ENCODE results near the gene ZNF33A.
"Not testable (repeated sequence)": the region's sequence is repeated elsewhere in the genome, so short reads cannot be mapped to it uniquely, and the experiment has no call there.

ZNF33A gene

DNA sequence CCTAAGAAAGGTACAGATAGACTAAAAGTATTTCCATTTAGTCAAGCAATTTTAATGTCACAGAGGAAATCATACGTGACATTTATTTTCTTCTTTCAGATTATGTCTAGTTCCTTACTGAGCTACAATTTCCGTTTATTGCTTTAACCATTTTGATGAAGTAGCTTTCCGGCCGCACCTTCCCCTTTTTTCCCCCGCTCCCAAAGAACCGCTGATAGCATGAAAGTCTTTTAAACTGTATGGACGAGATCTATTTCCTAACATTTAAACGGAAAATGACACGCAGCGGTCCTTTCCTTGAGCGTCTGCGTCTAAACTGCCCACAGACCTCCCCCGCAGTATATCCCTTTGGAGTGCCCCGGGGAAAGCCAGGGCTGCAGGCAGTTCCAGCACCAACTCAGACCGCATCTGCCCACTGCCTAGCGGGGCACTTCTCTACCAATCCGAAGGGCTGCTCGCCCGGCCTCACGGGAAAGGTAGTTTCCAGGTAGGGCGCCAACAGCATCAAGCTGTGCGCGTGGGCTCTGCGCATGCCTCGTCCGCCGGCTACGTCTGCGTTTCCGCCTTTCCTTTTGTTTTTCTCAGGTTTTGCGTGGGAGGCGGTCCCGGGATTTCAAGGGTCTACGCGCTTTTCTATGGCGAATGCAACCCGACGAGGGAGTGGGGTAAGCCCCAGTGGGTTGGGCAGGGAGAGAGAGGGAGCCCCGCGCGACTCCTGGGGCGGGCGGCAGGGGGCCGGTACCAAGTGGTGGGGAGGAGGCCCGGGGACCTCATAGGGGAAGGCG, at the start of gene ZNF33A:
ZNF33A (plus strand) TSS at position 557 of the 785 bp plus-strand sequence. CDS start 1,667 bp downstream, outside the sequence.
- peak; percentile 74 for DNase-seq

DNA sequence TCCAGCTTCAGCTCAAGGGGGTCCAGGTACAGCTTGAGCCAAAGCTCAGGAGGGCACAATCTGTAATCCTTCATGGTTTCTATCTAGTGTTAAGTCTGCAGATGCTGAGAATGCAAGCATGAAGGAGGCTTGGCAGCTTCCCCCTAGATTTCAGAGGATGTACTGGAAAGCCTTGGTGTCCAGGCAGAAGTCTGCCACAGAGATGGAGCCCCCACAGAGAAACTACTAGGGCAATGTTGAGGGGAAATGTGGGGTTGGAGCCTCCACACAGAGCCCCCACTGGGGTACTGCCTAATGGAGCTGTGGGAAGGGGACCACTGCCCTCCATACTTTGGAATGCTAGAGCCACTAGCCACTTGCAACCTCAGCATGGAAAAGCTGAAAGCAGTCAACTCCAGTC, 45.5 kb upstream of the ZNF33A start:
- no peak for DNase-seq

DNA sequence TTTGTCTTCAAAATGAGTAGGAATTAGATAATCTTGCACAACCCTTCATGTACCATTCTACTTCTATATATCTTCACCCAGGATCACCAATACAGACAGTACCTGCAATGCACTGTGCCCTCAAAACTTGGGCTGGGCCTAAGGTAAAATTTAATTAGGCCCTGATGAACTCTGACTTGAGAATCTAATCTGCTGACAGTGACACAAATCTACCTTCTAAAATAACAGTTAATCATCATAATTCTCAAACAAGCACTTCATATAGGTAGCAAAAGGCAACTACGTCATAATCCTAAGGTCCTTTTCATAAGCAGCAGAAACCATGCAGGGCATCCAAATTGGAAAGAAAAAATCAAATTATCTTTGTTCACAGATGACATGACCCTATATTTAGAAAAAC, 38.1 kb upstream of the ZNF33A start:
- no peak for DNase-seq

DNA sequence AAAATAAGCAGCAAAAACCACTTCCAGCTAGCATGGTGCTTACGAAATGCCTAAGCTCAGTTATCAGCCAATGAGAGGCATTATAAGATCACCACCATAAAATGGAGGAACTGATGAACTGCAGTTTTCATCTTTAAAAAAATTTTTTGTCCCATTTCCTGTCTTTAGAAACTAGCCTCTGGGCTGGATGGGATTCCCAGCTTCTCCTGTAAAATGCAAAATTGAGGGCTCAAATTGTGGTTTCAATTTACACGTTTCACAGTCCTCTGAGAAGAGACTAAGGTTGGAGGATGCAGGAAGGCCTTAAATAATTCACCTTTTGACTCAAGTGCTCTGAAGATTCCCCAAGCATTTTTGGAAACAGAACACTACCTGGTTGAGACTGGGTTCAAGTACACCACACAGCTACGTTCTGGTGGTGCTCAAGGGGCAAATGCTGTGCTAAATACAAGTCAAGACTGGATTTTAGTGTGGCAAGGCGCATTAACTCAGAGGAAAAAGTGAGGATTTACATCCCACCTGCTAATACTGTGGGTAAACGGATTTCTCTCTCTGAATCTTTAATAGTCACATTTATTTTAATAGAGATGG, 35.0 kb upstream of the ZNF33A start:
- DNase-seq: no peak

DNA sequence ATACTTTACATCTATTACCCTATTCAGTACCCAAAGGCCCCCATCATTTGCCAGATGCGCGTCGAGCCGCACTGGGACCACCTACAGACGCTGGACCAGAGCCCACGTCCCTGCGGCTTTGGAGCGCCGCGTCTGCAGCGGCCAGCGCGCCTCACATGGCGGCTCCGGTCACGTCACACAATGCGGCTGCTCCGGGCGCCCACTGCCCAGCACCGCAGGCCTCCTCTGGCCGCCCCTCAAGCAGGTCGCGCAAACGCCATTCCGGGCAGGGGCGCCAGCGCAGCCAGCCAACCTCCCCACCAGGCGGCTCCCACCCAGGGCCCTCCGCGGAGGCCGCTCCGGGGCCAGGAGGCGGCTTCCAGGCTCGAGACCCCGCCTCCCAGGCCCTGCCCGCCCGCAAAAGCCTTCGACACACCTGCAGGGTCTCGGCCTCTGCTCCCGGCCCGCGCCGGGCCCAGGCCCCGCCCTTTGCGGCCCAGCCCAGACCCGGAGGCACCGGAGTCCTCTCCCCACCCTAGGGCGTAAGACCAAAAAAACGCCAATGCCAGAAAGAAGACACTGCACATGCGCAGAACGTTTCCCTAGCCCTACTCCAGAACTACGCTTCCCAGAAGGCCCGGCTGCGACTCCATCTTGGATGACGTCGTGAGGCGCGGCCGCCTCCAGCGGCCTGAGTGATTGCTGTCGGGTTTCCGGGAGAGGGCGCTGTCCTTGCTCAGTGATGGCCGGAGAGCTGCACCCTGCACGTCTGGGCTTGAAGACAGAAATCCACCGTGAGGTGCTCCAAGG, 34.2 kb upstream of the ZNF33A start, which contains the start of gene ZNF25:
ZNF25 (minus strand) TSS at position 557 of the 789 bp plus-strand sequence. CDS start 4,925 bp downstream, outside the sequence.
- DNase-seq: peak; percentile 94

DNA sequence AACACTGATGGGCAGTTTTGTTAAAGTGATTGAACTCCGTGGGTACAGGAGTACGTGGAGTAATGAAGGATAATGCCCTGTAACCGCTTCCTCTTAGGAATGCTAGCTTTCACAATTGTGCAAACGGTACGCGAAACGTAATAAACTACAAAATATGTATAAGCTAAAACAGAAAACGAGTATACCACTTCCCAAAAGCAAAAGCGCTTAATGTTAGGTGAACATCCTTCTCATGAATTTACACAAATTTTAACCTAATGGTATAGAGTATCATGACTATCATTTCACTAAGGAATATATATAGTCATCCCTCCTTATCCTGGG, 33.6 kb upstream of the ZNF33A start:
- DNase-seq: no peak

DNA sequence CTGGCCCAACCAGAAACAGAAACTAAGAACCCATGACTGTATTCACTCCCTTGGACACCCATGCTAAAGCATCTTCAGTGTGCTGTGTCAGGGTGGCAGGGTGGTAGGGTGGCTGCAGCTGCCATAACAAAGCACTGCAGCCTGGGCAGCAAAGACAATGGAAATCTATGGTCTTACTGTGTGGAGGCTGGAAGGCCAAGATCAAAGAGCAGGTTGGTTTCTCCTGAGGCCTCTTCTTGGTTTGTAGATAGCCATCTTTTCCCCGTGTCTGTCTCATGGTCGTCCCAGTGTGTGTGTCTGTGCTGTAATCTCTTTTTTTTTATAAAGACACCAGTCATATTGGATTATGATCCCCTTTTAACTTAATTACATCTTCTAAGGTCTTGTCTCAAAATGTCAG, 18.8 kb upstream of the ZNF33A start:
- DNase-seq: no peak

DNA sequence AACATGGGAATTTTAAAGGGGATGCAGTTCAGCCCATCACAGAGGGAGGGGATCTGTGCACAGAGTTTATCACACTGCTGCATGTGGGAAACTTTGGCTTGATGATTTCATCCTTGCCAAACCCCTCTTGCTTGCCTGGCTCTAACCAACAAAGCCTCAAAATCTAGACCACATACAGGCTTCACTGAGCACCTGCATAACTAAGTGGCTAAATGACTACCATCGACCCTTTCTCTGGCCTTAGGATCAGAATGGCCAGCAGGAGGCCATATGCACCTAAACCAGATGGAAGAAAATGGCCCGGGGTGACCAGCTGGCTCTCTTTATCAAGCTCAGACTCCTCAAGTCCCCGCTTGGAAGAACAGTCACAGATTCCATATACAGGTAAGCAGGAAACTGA, 18.4 kb upstream of the ZNF33A start:
- DNase-seq: no peak

DNA sequence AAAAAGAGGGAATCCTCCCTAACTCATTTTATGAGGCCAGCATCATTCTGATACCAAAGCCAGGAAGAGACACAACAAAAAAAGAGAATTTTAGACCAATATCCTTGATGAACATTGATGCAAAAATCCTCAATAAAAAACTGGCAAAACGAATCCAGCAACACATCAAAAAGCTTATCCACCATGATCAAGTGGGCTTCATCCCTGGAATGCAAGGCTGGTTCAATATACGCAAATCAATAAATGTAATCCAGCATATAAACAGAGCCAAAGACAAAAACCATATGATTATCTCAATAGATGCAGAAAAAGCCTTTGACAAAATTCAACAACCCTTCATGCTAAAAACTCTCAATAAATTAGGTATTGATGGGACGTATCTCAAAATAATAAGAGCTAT, 11.6 kb upstream of the ZNF33A start:
- not testable (repeated sequence) for DNase-seq

DNA sequence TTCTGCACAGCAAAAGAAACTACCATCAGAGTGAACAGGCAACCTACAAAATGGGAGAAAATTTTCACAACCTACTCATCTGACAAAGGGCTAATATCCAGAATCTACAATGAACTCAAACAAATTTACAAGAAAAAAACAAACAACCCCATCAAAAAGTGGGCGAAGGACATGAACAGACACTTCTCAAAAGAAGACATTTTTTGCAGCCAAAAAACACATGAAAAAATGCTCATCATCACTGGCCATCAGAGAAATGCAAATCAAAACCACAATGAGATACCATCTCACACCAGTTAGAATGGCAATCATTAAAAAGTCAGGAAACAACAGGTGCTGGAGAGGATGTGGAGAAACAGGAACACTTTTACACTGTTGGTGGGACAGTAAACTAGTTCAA, 10.0 kb upstream of the ZNF33A start:
- not testable (repeated sequence) for DNase-seq

DNA sequence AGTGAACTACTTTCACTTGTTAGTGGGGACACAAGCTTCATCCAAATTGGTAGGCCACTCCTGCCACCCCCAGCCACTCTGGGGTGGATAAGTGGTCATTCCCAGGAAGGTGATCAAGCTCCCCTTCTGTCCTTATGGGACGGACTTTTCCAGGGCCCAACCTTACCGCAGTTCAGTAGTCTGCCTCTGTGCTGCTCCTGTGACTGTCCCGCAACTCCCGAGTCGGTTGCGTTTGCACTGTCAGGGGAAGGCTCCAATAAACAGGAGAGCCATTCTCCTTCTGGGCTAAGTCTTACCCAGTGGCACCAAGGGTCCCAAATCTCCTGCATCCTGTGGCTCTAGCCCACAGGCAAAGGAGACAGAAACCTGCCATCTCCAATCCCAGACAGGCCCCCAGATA, 7.4 kb upstream of the ZNF33A start:
- no peak for DNase-seq

DNA sequence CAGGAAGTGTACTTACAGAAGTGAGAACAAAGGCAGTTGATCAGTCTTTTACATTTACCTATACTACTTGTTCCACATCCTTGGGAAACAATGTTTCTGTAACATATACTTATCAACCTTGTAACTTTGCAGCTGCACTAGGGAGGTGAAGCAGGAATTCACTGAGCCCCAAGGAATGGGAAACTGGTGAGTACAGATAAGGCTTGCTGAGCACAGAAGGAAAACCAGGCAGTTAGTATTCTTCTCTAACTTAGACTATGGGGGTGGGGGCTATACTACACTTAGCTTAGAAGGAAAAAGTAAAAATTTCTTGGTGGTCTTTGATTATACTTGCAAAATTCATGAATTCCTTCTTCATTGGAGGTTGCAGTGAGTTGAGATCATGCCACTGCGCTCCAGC, 6.9 kb upstream of the ZNF33A start:
- DNase-seq: no peak

DNA sequence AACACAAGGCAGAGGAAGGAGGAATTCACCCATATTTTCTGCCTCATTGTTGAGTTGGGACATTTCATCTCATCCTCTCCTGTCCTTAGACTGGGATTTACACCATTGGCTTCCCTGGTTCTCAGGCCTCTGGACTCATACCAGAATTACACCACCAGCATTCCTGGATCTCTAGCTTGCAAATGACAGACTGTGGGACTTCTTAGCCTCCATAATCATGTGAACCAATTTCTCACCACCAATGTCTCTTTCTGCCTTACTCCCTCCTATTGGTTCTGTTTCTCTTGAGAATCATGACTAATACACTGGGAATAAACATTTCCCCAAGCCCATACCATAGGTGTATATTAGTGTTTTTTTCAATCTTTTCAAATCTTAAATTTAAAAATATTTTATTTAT, 2.9 kb upstream of the ZNF33A start:
- no peak for DNase-seq

DNA sequence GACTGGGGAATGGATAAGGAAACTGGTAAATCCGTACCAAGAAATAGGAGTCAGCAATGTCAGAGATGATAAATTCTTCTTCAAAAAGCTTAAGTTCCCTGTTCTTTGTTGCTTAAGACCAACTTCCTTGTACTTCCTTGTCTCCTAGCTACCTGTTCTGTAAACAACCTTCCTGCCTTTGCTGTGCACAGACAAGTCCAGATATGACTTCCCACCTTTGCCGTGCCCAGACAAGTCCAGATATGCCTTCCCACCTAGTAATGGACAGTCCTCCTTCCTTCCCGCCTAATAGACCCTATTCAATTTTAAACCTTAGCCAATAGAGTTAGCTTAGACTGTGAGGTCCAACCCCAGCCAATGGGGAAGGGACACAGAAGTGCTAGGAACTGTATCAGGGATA, 2.5 kb upstream of the ZNF33A start:
- DNase-seq: no peak

DNA sequence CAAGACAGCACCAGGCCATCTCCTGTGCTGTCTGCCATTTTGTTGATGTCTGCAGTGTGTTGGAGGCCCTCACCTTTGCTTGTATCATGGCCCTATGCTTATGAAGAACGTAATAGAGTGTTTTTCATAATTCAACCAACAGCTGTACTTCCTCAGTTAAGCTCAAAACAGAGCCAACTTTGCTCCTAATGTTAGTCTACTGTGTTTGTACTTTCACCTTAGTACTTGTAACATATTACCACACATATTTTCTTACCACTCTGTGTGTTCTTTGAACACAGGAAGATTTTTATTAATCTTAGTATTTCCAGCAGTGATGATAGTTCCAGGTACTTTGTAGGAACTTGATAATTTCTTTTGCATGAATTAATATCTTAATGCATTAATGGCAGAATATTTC, 5.9 kb downstream of the ZNF33A start:
- no peak for DNase-seq

DNA sequence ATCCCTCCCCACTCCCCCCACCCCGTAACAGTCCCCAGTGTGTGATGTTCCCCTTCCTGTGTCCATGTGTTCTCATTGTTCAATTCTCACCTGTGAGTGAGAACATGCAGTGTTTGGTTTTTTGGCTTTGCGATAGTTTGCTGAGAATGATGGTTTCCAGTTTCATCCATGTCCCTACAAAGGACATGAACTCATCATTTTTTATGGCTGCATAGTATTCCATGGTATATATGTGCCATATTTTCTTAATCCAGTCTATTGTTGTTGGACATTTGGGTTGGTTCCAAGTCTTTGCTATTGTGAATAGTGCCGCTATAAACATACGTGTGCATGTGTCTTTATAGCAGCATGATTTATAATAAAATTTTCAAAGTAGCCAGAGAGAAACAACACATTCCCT, 8.6 kb downstream of the ZNF33A start:
- DNase-seq: not testable (repeated sequence)

DNA sequence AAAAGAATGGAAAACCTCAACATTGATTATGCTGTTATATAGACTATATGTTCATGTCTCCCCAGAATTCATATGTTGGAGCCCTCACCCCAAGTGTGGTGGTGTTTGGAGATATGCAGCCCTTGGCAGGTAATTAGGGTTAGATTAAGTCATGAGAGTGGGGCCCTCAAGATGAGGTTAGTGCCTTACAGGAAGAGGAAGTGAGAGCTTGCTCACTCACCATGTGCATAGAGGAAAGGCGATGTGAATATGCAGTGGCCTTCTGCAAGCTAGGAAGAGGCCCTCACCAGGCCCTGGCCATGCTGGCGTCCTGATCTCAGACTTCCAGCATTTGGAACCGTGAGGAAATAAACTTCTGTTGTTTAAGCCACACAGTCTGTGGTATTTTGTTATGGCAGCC, 14.8 kb downstream of the ZNF33A start:
- DNase-seq: no peak

DNA sequence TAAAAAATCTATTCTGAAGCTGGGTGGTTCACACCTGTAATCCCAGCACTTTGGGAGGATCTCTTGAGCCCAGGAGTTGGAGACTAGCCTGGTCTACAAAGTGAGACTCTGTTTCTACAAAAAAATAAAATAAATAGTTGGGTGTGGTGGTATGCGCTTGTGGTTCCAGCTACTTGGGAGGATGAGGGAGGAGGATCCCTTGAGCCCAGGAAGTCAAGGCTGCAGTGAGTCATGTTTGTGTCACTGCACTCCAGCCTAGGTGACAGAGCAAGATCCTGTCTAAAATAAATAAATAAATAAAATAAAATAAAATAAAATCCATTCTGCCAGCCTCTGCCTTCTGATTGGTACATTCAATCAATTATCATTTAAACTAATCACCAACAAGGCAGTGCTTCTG, 17.5 kb downstream of the ZNF33A start:
- DNase-seq: no peak

DNA sequence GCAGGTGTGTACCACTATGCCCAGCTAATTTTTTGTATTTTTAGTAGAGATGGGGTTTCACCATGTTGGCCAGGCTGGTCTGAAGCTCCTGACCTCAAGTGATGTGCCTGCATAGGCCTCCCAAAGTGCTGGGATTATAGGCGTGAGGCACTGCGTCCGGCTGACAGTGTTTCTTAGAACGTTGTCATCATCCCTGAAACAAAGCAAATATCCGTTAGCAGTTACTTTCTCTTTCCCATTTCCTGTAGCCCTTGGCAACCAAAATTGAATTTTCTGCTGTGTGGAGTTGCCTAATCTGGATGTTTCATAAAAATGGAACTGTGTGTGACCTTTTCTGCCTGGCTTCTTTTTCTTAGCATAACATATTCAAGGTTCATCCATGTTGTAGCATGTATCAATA, 22.4 kb downstream of the ZNF33A start:
- no peak for DNase-seq

DNA sequence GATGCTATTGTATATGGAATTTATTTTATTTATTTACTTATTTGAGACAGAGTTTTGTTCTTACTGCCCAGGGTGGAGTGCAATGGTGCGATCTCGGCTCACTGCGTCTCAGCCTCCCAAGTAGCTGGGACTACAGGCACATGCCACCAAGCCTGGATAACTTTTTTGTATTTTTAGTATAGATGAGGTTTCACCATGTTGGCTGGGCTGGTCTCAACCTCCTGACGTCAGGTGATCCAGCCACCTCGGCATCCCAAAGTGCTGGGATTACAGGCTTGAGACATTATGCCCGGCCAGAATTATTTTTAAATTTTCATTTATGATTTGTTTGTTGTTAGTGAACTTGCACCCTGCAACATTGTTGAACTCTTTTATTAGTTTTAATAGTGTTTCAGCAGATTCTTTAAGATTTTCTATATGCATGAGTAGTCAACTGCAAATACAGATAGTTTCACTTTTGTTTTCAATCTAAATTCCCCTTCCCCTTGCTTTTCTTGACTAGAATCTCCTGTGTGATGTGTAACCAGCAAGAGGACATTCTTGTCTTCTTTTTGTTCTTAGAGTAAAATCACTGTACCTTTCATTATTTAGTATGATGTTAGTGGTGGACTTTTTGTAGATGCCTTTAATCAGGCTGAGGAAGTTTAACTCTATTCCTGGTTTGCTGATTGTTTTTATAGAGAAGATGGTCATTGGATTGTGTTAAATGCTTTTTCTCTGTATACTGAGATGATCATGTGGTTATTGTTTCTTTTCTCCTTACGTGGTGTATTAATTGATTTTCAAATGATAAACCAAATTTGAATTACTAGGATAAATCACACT, 27.8 kb downstream of the ZNF33A start:
- DNase-seq: no peak

DNA sequence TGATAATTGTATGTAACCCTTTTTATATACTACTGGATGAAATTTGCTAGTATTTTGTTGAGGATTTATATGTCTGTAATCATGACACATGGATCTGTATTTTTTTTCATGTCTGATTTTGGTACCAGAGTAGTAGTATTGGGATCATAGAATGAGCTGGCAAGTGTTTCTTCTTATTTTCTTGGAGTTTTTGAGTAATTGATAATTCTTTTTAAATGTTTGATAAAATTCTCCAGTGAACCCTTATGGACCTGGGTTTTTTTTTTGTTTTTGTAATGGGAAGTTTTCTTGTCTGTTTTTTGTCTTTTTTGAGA, 28.4 kb downstream of the ZNF33A start:
- no peak for DNase-seq

DNA sequence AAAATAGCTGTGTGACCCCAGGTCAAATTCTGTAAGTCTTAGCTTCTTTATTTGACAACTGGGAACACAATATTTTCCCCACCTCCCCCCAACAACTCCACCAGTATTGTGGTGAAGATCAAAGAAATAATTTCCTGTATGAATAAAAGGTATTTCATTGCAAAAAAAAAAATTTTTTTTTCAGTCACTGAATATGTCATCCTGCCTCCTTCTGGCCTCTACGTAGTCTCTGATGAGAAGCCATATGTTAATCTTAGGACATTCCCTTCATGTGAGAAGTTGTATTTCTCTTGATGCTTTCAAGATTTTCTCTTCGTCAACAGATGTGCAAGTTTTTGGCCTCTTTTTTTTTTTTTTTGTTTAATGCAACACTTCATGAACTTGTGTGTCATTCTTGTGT, 33.0 kb downstream of the ZNF33A start:
- DNase-seq: no peak

DNA sequence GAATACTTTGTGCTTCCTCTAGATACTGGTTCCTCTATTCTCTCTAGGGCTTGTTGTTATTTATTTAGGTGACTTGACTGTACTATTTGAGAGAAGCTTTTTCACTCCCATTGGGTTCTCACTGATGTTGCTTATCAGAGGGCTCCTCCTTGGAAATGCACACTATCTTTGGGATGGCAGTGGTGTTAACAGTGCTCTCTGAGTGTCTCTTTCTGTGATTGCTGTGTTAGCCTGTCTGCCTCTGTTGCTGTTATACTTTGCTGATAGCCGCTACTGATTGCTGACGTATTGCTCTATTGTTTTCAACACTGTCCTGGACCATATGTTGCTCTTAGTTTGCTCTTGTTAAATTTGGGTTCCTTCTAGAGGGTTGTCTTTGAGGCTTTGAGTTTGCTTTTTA, 34.7 kb downstream of the ZNF33A start:
- no peak for DNase-seq

Data from DMS153 (cell line).